ENCODE results near the gene STXBP6. TPM values are rescaled to one million over a fixed set of nuclear protein-coding genes. Genes with fewer than 3 reads are reported as not detected.
"Not testable (repeated sequence)": the region's sequence is repeated elsewhere in the genome, so short reads cannot be mapped to it uniquely, and the experiment has no call there.

STXBP6 gene
- total RNA-seq, 4 donors from 2014 or later = 10.7 to 62.8 (median 55.9) TPM

DNA sequence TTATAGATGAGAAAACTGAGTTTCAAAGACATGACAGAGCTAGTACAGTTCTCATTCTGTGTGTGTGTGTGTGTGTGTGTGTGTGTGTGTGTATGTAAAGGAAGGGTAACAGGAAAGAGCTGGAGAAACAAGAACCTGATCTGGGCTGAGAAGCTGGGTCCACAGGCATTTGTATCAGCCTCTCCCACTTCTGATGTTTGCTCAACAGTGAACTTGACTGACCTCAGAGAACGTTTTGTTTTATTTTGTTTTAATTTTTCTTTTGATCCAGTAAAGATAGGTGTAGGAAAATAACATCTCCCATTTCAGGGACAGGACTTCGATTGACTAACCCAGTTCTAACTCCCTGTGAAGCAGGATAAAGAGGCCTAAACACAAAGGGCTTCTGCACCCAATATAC, 85.4 kb downstream of the STXBP6 start:
- Histone ChIP-seq H3K27me3 (no peaks in the 10 kb centered on the region), H3K36me3 (no peaks in the 10 kb centered on the region), H3K4me1 (peaks cover 0 to 42% (median 3%) of the 10 kb centered on the region in 4 donors), H3K4me3 (no peak overlapping the region), H3K9me3 (no peaks in the 10 kb centered on the region), H3K27ac (peak overlapping the region in 1 of 4 donors; percentile 17)
- DNase-seq = no peak
- TF ChIP-seq, protein P1, sequence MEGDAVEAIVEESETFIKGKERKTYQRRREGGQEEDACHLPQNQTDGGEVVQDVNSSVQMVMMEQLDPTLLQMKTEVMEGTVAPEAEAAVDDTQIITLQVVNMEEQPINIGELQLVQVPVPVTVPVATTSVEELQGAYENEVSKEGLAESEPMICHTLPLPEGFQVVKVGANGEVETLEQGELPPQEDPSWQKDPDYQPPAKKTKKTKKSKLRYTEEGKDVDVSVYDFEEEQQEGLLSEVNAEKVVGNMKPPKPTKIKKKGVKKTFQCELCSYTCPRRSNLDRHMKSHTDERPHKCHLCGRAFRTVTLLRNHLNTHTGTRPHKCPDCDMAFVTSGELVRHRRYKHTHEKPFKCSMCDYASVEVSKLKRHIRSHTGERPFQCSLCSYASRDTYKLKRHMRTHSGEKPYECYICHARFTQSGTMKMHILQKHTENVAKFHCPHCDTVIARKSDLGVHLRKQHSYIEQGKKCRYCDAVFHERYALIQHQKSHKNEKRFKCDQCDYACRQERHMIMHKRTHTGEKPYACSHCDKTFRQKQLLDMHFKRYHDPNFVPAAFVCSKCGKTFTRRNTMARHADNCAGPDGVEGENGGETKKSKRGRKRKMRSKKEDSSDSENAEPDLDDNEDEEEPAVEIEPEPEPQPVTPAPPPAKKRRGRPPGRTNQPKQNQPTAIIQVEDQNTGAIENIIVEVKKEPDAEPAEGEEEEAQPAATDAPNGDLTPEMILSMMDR (IDR thresholded peaks at IDR 0.05) = no peak
- TF ChIP-seq POLR2A (IDR thresholded peaks at IDR 0.05) = no peak

DNA sequence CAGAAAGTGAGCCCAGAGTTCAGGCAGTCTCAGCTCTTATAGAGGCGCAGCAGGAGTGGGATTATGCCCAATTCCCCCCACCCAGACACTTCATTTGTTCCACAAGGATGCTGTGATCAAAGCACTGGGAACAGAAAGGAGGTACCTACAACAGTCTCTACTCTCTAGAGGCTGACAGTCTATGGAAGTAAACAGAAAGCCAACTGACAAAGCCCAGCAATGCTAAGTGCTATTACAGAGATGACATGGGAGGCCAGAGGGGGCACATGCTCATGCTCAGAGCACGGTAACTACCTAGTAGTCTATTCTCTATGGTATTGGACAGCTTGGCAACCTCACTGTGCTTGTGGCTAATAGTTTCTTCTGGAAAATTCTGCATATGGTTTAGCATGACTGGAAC, 85.9 kb downstream of the STXBP6 start:
- H3K4me1 ChIP-seq = peaks cover 0 to 47% (median 3%) of the 10 kb centered on the region in 4 donors
- H3K27me3 ChIP-seq = no peaks in the 10 kb centered on the region
- TF ChIP-seq POLR2A (IDR thresholded peaks at IDR 0.05) = no peak
- TF ChIP-seq, protein P1 (IDR thresholded peaks at IDR 0.05) = no peak
- H3K4me3 ChIP-seq = no peak overlapping the region
- DNase-seq = no peak
- no peaks in the 10 kb centered on the region for H3K9me3 ChIP-seq
- peak overlapping the region in 1 of 4 donors; percentile 17 for H3K27ac ChIP-seq
- no peaks in the 10 kb centered on the region for H3K36me3 ChIP-seq

DNA sequence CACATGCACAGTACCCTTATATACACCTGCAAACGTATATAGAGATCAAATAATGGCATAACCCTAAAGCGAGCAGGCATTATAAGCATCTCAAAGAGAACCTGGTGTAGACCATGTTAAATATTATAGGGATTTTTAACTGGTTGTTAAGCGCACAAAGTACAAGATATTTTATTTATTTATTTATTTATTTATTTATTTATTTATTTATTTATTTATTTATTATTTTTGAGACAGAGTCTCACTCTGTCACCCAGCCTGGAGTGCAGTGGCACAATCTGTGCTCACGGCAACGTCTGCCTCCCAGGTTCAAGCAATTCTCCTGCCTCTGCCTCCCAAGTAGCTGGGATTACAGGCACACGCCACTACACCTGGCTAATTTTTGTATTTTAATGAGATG, 87.8 kb downstream of the STXBP6 start:
- not testable (repeated sequence) for H3K27ac ChIP-seq, DNase-seq
- peaks cover 0 to 54% (median 3%) of the 10 kb centered on the region in 4 donors for H3K4me1 ChIP-seq

DNA sequence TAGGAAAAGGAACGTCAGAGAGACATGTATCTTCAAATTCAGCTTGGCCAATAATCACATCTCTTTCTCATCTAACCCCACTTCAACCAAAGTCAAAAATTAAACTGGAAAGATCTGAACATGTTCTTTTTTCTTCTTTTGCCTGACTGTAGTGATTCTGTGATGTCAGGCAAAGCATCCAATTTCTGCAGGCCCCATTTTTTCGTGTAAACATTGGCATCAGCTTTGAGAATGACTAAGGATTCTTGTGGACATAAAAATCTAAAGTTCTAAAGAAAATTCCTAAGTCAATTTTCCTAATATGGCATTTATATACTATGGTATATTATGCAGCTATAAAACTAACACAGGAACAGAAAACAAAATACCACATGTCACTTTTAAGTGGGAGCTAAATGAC, 89.1 kb downstream of the STXBP6 start:
- no peak overlapping the region for H3K4me3 ChIP-seq
- no peaks in the 10 kb centered on the region for H3K36me3 ChIP-seq
- TF ChIP-seq POLR2A (IDR thresholded peaks at IDR 0.05) = no peak
- TF ChIP-seq, protein P1 (IDR thresholded peaks at IDR 0.05) = no peak
- H3K27ac ChIP-seq = peak overlapping the region in 1 of 4 donors; percentile 72
- no peaks in the 10 kb centered on the region for H3K27me3 ChIP-seq
- no peaks in the 10 kb centered on the region for H3K9me3 ChIP-seq
- peaks cover 0 to 42% (median 3%) of the 10 kb centered on the region in 4 donors for H3K4me1 ChIP-seq
- DNase-seq = no peak

More for the DNA sequence above, 87.8 kb downstream of the STXBP6 start:
- H3K27me3 ChIP-seq, H3K36me3 ChIP-seq, H3K4me3 ChIP-seq, H3K9me3 ChIP-seq: not testable (repeated sequence)

DNA sequence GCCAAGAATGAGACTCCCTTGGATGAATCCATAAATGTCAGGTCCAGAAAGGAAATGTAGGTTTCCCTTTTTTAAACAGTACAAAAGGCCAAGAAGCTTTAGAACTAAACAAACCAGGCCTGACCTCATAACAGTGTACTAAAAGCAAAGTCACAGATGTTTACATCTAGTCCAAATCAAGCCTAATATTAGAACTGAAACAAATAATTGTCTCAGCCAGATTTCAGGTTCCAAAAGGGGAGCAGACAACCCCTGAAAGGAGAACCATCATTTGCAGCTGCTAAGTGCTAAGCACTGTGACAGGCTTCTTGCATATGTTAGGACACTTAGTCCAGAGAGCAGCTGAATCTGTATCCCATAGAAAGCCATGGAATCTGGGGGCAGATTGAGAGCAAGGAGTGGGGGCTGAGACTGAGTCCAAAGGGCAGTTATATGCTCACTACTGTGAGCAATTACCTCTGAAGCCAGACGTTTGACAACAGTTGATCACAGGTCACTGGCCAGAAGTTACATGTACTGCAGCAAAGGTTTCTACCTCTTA, 90.1 kb downstream of the STXBP6 start:
- DNase-seq = peak in 1 of 3 donors; percentile 52
- H3K27ac ChIP-seq = peak overlapping the region; percentile 27 to 72 (median 47)
- no peaks in the 10 kb centered on the region for H3K9me3 ChIP-seq
- H3K36me3 ChIP-seq = no peaks in the 10 kb centered on the region
- H3K4me1 ChIP-seq = peaks cover 0 to 33% (median 3%) of the 10 kb centered on the region in 4 donors
- TF ChIP-seq, protein P1 (IDR thresholded peaks at IDR 0.05) = no peak
- TF ChIP-seq POLR2A (IDR thresholded peaks at IDR 0.05) = no peak
- H3K27me3 ChIP-seq = no peaks in the 10 kb centered on the region
- H3K4me3 ChIP-seq = no peak overlapping the region

DNA sequence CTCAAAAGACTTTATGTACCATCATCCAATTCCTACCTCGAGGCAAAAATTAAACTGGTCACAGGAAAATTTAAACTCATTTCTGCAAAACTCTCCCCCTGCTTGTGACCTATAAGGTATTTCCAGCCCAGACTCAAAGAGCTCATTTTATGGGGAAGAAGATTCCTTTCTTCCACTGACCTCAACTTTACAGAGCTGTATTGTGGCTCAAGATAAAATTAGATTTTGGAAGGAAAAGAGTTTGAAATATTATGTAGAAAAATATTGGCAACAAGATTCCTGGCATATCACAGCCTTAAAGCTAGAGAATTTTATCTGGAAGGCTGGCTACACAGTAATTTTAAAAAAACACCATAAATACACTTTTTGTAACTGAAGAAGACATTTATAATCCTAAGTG, 91.7 kb downstream of the STXBP6 start:
- TF ChIP-seq POLR2A (IDR thresholded peaks at IDR 0.05) = no peak
- TF ChIP-seq, protein P1 (IDR thresholded peaks at IDR 0.05) = no peak
- Histone ChIP-seq H3K27me3 (no peaks in the 10 kb centered on the region), H3K36me3 (no peaks in the 10 kb centered on the region), H3K27ac (no peak overlapping the region), H3K4me1 (peaks cover 0 to 29% (median 3%) of the 10 kb centered on the region in 4 donors), H3K9me3 (no peaks in the 10 kb centered on the region), H3K4me3 (no peak overlapping the region)
- no peak for DNase-seq
